ENCODE measurements around the gene KCND1. TPM values are rescaled to one million over a fixed set of nuclear protein-coding genes. Genes with fewer than 3 reads are reported as not detected.

Gene KCND1
- total RNA-seq, 1 donor from 2014 or later, result 6.0 TPM

DNA sequence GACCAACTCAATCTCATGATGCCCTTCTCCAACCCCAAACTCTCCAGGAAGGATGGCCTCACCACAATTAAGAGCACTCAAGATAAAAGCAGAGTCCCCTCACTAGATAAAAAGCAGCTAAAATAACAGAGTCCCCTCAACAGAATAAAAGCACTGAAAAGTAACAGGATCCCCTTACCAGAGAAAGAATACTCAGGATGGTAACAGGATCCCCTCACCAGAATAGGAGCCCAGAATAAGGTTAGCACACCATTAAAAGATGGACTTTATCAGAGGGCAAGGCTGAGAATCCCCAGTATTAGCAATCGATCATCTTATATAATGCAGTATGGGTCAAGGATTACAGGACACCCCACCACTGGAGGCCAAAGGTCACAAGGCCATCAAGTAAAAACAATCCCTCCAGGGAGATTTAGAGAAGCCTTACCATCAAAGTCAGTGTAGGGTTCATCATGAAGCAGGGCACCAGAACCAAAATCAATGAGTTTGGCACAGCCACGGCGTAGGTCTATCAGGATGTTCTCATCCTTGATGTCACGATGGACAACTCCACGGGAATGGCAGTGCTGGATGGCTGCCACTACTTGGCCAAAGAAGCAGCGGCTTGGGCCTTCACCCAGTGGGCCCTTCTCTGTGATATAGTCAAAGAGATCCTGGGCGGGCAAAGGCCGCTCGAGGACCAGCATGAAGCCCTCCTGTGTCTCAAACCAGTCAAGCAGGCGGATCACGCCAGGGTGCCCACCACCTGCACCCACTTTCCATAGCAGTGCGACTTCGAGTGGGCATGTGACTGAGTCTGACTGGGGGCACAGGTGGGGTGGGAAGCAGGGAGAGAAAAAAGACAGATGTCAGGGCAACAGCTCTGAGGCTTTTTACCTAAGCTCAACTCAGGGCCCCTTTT lies 56.8 kb downstream of the KCND1 start:
- Mint-ChIP-seq H3K4me1 (ENCODE audit: unreplicated experiment) (peaks cover 22% of the 10 kb centered on the region), H3K4me3 (ENCODE audit: unreplicated experiment) (no peak overlapping the region), H3K9me3 (ENCODE audit: unreplicated experiment) (no peaks in the 10 kb centered on the region), H3K27ac (ENCODE audit: unreplicated experiment) (no peak overlapping the region), H3K36me3 (ENCODE audit: low read depth, unreplicated experiment) (peaks cover 7% of the 10 kb centered on the region), H3K27me3 (ENCODE audit: unreplicated experiment) (peaks cover 11% of the 10 kb centered on the region)
- no peak for DNase-seq (ENCODE audit: low spot score)
- no peak for TF ChIP-seq CTCF (IDR thresholded peaks at IDR 0.05; ENCODE audit: unreplicated experiment)

- H3K4me3 Mint-ChIP-seq (ENCODE audit: unreplicated experiment), result no peak overlapping the region
- peaks cover 18% of the 10 kb centered on the region for H3K4me1 Mint-ChIP-seq (ENCODE audit: unreplicated experiment)
- DNase-seq (ENCODE audit: low spot score), result no peak
- H3K27ac Mint-ChIP-seq (ENCODE audit: unreplicated experiment), result no peak overlapping the region
- peaks cover 7% of the 10 kb centered on the region for H3K36me3 Mint-ChIP-seq (ENCODE audit: low read depth, unreplicated experiment)
- TF ChIP-seq CTCF (IDR thresholded peaks at IDR 0.05; ENCODE audit: unreplicated experiment), result no peak
- H3K27me3 Mint-ChIP-seq (ENCODE audit: unreplicated experiment), result peaks cover 11% of the 10 kb centered on the region
- H3K9me3 Mint-ChIP-seq (ENCODE audit: unreplicated experiment), result no peaks in the 10 kb centered on the region
Observed at GRCh38 chrX:48913605-48914366, 57.9 kb downstream of the KCND1 start.

DNA sequence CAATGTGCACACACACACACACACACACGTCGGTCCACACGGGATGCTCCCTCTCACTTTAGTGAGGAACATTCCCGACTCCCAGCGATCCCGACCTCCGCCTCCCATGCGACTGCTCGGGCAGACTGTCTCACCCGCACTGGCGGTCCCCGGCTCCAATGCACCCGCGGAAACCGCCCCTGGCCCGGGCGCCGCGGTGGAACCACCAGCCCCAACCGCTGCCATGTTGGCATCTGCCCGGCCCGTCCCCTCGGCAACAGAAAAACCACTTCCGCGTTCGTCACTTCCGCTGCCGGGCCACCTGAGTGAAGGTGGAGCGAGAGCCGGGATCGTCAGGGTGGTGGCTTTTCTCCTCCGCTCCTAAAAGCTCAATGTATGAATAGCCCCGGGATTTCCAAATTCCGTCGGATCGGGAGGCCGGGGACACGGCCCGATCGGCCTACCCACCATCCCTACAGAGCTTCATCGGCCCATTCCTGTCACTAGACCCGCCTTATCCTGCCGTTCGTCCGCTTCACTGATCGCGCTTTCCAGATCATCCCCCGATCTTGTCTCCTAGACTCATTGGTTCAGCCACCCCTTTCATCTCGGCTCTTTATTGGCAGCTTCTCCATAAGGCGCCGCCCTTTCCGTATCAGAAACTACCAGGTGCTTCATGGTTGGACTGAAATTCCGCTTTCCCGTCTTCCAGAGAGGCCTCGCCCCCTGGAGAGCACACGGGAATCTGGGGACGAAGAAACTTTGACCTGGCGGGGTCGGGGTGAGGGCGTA lies 60.0 kb downstream of the KCND1 start, which contains the start of gene SLC35A2:
Gene SLC35A2, minus strand, starts transcription at position 235 of the 771 bp plus-strand sequence. Its CDS starts 10 bp downstream, at position 225.
- no peak for TF ChIP-seq CTCF (IDR thresholded peaks at IDR 0.05; ENCODE audit: unreplicated experiment)
- peak within 1 kb of the TSS; percentile 97 for H3K27ac Mint-ChIP-seq (ENCODE audit: unreplicated experiment)
- DNase-seq (ENCODE audit: low spot score), result peak; percentile 62
- peak within 1 kb of the TSS; percentile 96 for H3K4me3 Mint-ChIP-seq (ENCODE audit: unreplicated experiment)
- peaks cover 7% of the 10 kb centered on the region for H3K36me3 Mint-ChIP-seq (ENCODE audit: low read depth, unreplicated experiment)
- peaks cover 7% of the 10 kb centered on the region for H3K27me3 Mint-ChIP-seq (ENCODE audit: unreplicated experiment)
- no peaks in the 10 kb centered on the region for H3K9me3 Mint-ChIP-seq (ENCODE audit: unreplicated experiment)
- H3K4me1 Mint-ChIP-seq (ENCODE audit: unreplicated experiment), result peaks cover 16% of the 10 kb centered on the region

Other genes starting within 250 kb of the KCND1 start
- gene GLOD5, start 210.1 kb downstream of the KCND1 start, total RNA-seq (ENCODE audit: unreplicated experiment), result not detected
- not detected for gene GATA1, start 185.3 kb downstream of the KCND1 start, total RNA-seq (ENCODE audit: unreplicated experiment)
- gene HDAC6, start 169.8 kb downstream of the KCND1 start, total RNA-seq (ENCODE audit: unreplicated experiment), result 122 TPM
- not detected for gene ERAS, start 145.3 kb downstream of the KCND1 start, total RNA-seq (ENCODE audit: unreplicated experiment)
- gene PCSK1N, start 136.2 kb downstream of the KCND1 start, total RNA-seq (ENCODE audit: unreplicated experiment), result 2.0 TPM
- gene TIMM17B, start 74.1 kb downstream of the KCND1 start, total RNA-seq (ENCODE audit: unreplicated experiment), result 70.6 TPM
- gene PQBP1, start 73.9 kb downstream of the KCND1 start, total RNA-seq (ENCODE audit: unreplicated experiment), result 80.1 TPM
- 27.2 TPM for gene SLC35A2, start 60.2 kb downstream of the KCND1 start, total RNA-seq (ENCODE audit: unreplicated experiment)
- 7.0 TPM for gene PIM2, start 52.8 kb downstream of the KCND1 start, total RNA-seq (ENCODE audit: unreplicated experiment)
- 48.8 TPM for gene OTUD5, start 14.2 kb downstream of the KCND1 start, total RNA-seq (ENCODE audit: unreplicated experiment)
- gene GRIPAP1, start 30.4 kb upstream of the KCND1 start, total RNA-seq (ENCODE audit: unreplicated experiment), result 63.6 TPM
- gene TFE3, start 71.5 kb upstream of the KCND1 start, total RNA-seq (ENCODE audit: unreplicated experiment), result 31.0 TPM
- 22.5 TPM for gene CCDC120, start 87.2 kb upstream of the KCND1 start, total RNA-seq (ENCODE audit: unreplicated experiment)
- 22.3 TPM for gene PRAF2, start 102.2 kb upstream of the KCND1 start, total RNA-seq (ENCODE audit: unreplicated experiment)
- gene WDR45, start 108.0 kb upstream of the KCND1 start, total RNA-seq (ENCODE audit: unreplicated experiment), result 46.4 TPM
- gene GPKOW, start 151.9 kb upstream of the KCND1 start, total RNA-seq (ENCODE audit: unreplicated experiment), result 28.8 TPM
- 1.2 TPM for gene MAGIX, start 190.9 kb upstream of the KCND1 start, total RNA-seq (ENCODE audit: unreplicated experiment)
- gene PLP2, start 200.1 kb upstream of the KCND1 start, total RNA-seq (ENCODE audit: unreplicated experiment), result 1.9 TPM
- 11.3 TPM for gene PRICKLE3, start 214.5 kb upstream of the KCND1 start, total RNA-seq (ENCODE audit: unreplicated experiment)
- 1.8 TPM for gene SYP, start 228.3 kb upstream of the KCND1 start, total RNA-seq (ENCODE audit: unreplicated experiment)

All from endothelial cell (in vitro differentiated cells).